GM23248 (cell line): ENCODE results near the gene CHST11. TPM values are rescaled to one million over a fixed set of nuclear protein-coding genes. Genes with fewer than 3 reads are reported as not detected.

ENCODE experiments used
- DNase-seq: peaks from one replicate; pipeline ENCODE4 v3.0.0-alpha.2; 2015
- H2AFZ ChIP-seq: fragments of 200-600 bp; sonication (generic); 2 replicates; pipeline ENCODE4 v1.6.1; 2016; ENCODE audit warnings: antibody characterized with exemption
- H3F3A ChIP-seq: fragments of 200-600 bp; sonication (generic); 2 replicates; pipeline ENCODE4 v1.6.1; 2016; ENCODE audit warnings: mild to moderate bottlenecking, antibody characterized with exemption, mixed run types; ENCODE audit not compliant: insufficient read depth
- H3K27ac ChIP-seq: fragments of 200-600 bp; sonication (generic); 2 replicates; pipeline ENCODE4 v1.5.1; 2016; ENCODE audit warnings: mild to moderate bottlenecking
- H3K27me3 ChIP-seq: fragments of 200-600 bp; sonication (generic); replicated peaks from 2 replicates; pipeline ENCODE4 v1.6.1; 2016; ENCODE audit warnings: mild to moderate bottlenecking; ENCODE audit not compliant: insufficient read depth
- H3K36me3 ChIP-seq: fragments of 200-600 bp; sonication (generic); 2 replicates; pipeline ENCODE4 v1.6.1; 2016; ENCODE audit warnings: low read depth, mild to moderate bottlenecking
- H3K4me1 ChIP-seq: fragments of 200-600 bp; sonication (generic); 2 replicates; pipeline ENCODE4 v1.6.1; 2016; ENCODE audit warnings: mild to moderate bottlenecking; ENCODE audit not compliant: insufficient read depth
- H3K4me2 ChIP-seq: fragments of 200-600 bp; sonication (generic); one replicate; pipeline ENCODE4 v1.6.1; 2016; ENCODE audit warnings: mild to moderate bottlenecking; ENCODE audit not compliant: unreplicated experiment
- H3K4me3 ChIP-seq: fragments of 200-600 bp; sonication (generic); 2 replicates; pipeline ENCODE4 v1.5.1; 2016; ENCODE audit warnings: mild to moderate bottlenecking
- H3K79me2 ChIP-seq: fragments of 200-600 bp; sonication (generic); 2 replicates; pipeline ENCODE4 v1.6.1; 2016; ENCODE audit warnings: mild to moderate bottlenecking; ENCODE audit not compliant: insufficient read depth
- H3K9ac ChIP-seq: fragments of 200-600 bp; sonication (generic); 2 replicates; pipeline ENCODE4 v1.6.1; 2016; ENCODE audit warnings: mild to moderate bottlenecking
- H3K9me2 ChIP-seq: fragments of 200-600 bp; sonication (generic); 2 replicates; pipeline ENCODE4 v1.6.1; 2016; ENCODE audit warnings: mixed run types, mild to moderate bottlenecking, moderate library complexity; ENCODE audit not compliant: insufficient read depth
- H3K9me3 ChIP-seq: fragments of 200-600 bp; sonication (generic); one replicate; pipeline ENCODE4 v1.6.1; 2017; ENCODE audit warnings: low read depth
- H4K20me1 ChIP-seq: fragments of 200-600 bp; sonication (generic); 2 replicates; pipeline ENCODE4 v1.6.0; 2016; ENCODE audit not compliant: insufficient read depth
- EZH2 ChIP-seq: fragments of 200-600 bp; sonication (generic); IDR thresholded peaks from 2 replicates; pipeline ENCODE4 v1.6.1; 2018; ENCODE audit warnings: antibody characterized with exemption, mild to moderate bottlenecking; ENCODE audit not compliant: insufficient read depth, poor library complexity, severe bottlenecking
- EZH2phosphoT487 ChIP-seq: fragments of 200-600 bp; sonication (generic); IDR thresholded peaks from 2 replicates; pipeline ENCODE4 v1.6.1; 2018; ENCODE audit warnings: antibody characterized with exemption, moderate library complexity, mild to moderate bottlenecking, low read depth; ENCODE audit not compliant: insufficient read depth
- WGBS, 2 experiments: methylation state at CpG; one replicate each; pipeline ENCODE4 v1.1.6; 2015 to 2017; ENCODE audit warnings: low lambda C conversion rate in 2 of 2, low coverage in 1 of 2; ENCODE audit errors: missing lambda C conversion rate in 2 of 2; 5-methylcytosine and 5-hydroxymethylcytosine counted together
- in situ Hi-C: fragments of 300-500 bp; cut with MboI; formaldehyde crosslinking; loops from 2 replicates; pipeline ENCODE4 v1.15.0; 2020
- polyA plus RNA-seq: library from polyadenylated mRNA; unstranded; fragments of >200 nt; fragmentation: Nextera tagmentation; extraction: Ambion mirVana; gene quantifications from 2 replicates; pipeline ENCODE4 v1.2.1, GENCODE V29; 2016
- total RNA-seq: library from RNA; depleted of rRNA; stranded (reverse); fragments of >200 nt; shearing (Covaris generic); gene quantifications from 2 replicates; pipeline ENCODE4 v1.2.3, GENCODE V29; 2014

Gene CHST11
- total and polyA plus RNA-seq, 2 experiments from 2014 or later, result 3.7 to 5.4 TPM

DNA sequence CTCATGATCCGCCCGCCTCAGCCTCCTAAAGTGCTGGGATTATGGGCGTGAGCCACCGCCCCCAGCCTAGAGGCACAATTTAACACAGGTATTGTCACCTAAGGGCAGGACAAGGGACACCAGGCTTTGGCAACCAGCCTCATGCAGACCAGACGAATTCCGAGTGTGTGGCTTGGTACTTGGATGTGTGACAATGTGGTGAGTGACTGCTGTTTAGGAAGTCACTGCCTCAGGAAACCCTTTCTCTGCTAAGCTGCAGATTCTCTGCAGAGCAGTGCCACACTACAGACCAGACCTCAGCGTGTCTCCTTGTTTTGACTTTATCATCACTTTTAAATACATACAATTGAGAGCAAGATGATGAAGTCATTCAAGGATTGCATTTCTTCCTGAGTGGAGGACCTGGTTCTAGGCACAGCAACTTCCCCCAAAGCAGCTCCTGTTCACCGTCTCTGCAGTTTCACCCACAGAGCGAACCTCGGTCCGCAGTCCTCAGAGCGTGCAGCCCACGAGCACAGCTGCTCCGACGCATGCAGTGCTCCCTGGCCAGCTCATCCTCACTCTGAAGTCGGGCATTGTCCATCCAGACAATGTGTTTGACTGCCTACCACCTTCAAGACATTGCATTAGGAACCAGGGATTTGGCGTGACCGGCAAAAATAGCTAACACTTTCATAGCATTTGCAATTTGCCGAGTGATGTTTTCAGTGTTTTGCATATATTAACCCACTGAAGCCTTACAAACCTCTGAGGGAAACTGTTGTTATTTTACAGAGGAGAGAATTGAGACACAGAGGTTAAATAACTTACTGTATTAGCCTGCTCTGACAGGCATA lies 235.2 kb downstream of the CHST11 start:
- no peaks in the 10 kb centered on the region for H3K27me3 ChIP-seq
- no peak for TF ChIP-seq EZH2phosphoT487
- TF ChIP-seq EZH2, result no peak
- H3F3A ChIP-seq, result peaks cover 28% of the 10 kb centered on the region
- no peak overlapping the region for H3K4me2 ChIP-seq
- H3K79me2 ChIP-seq, result no peaks in the 10 kb centered on the region
- in situ Hi-C loops, result no loop called here
- H3K27ac ChIP-seq, result no peak overlapping the region
- no peak overlapping the region for H3K4me3 ChIP-seq
- no peak for DNase-seq
- H3K36me3 ChIP-seq, result no peaks in the 10 kb centered on the region
- 91 to 92% methylated on average over 19 of the region's 19 CpGs for WGBS, 2 experiments
- H3K9me3 ChIP-seq, result no peaks in the 10 kb centered on the region
- H3K4me1 ChIP-seq, result peaks cover 31% of the 10 kb centered on the region
- H3K9ac ChIP-seq, result no peak overlapping the region
- H2AFZ ChIP-seq, result no peak overlapping the region
- H3K9me2 ChIP-seq, result no peaks in the 10 kb centered on the region
- no peaks in the 10 kb centered on the region for H4K20me1 ChIP-seq

DNA sequence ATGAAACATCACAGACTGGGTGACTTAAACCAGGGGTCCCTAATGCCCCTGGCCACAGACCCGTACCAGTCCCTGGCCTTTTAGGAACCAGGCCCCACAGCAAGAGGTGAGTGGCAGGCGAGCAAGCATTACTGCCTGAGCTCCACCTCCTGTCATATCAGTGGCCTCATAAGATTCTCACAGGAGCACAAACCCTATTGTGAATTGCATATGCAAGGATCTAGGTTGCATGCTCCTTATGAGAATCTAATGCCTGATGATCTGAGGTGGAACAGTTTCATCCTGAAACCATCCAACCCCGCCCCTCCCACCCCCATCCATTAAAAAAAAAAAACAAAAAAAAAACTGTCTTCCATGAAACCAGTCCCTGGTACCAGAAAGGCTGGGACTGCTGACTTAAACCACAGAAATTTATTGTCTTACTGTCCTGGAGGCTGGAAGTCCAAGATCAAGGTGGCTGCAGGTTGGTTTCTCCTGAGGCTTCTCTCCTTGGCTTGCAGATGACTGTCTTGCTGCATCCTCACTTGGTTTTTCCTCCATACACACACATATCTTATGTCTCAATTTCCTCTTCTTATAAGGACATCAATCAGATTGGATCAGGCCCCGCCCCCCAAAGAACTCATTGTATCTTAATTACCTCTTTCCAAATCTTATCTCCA lies 235.9 kb downstream of the CHST11 start:
- in situ Hi-C loops, result no loop called here
- H3F3A ChIP-seq, result peaks cover 29% of the 10 kb centered on the region
- TF ChIP-seq EZH2phosphoT487, result no peak
- TF ChIP-seq EZH2, result no peak
- H3K27ac ChIP-seq, result no peak overlapping the region
- no peaks in the 10 kb centered on the region for H3K79me2 ChIP-seq
- no peaks in the 10 kb centered on the region for H3K9me3 ChIP-seq
- no peak overlapping the region for H2AFZ ChIP-seq
- 64 to 73% methylated on average over 3 to 4 of the region's 4 CpGs for WGBS, 2 experiments
- H4K20me1 ChIP-seq, result no peaks in the 10 kb centered on the region
- H3K4me2 ChIP-seq, result no peak overlapping the region
- H3K4me3 ChIP-seq, result no peak overlapping the region
- H3K27me3 ChIP-seq, result no peaks in the 10 kb centered on the region
- no peaks in the 10 kb centered on the region for H3K9me2 ChIP-seq
- no peaks in the 10 kb centered on the region for H3K36me3 ChIP-seq
- DNase-seq, result no peak
- H3K9ac ChIP-seq, result no peak overlapping the region
- H3K4me1 ChIP-seq, result peaks cover 38% of the 10 kb centered on the region

GRCh38 chr12:104693493-104693892 lies 236.7 kb downstream of the CHST11 start:
- no peak overlapping the region for H3K9ac ChIP-seq
- no peak for TF ChIP-seq EZH2
- no peak for TF ChIP-seq EZH2phosphoT487
- H3F3A ChIP-seq, result peaks cover 35% of the 10 kb centered on the region
- no peaks in the 10 kb centered on the region for H3K36me3 ChIP-seq
- H3K9me3 ChIP-seq, result no peaks in the 10 kb centered on the region
- no peaks in the 10 kb centered on the region for H3K79me2 ChIP-seq
- DNase-seq, result no peak
- in situ Hi-C loops, result no loop called here
- no peak overlapping the region for H3K27ac ChIP-seq
- H2AFZ ChIP-seq, result no peak overlapping the region
- H3K4me2 ChIP-seq, result no peak overlapping the region
- H4K20me1 ChIP-seq, result no peaks in the 10 kb centered on the region
- no peak overlapping the region for H3K4me3 ChIP-seq
- no peaks in the 10 kb centered on the region for H3K9me2 ChIP-seq
- 88 to 96% methylated on average over 3 of the region's 3 CpGs for WGBS, 2 experiments
- H3K4me1 ChIP-seq, result peaks cover 45% of the 10 kb centered on the region
- no peaks in the 10 kb centered on the region for H3K27me3 ChIP-seq

DNA sequence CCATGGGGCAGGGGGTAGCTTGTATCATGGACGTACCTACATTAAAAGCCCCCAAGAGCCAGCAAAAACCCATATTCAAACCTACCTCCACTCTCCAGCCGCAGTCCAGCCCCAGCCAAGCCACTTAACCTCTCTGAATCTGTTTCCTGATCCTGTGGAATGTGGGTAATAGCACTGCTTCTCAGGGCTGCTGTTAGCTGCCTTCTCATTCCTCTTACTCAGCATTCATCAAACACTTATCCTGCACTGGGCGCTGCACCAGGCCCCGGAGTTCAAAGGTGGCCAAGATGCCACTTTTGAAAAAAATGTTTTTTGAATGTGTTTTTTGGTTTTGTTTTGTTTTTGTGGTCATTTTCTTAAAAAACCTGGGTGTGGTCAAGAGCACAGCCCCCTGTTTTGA lies 237.4 kb downstream of the CHST11 start:
- peak; percentile 68 for DNase-seq
- no peak for TF ChIP-seq EZH2
- no peak for TF ChIP-seq EZH2phosphoT487
- H3K9me2 ChIP-seq, result no peaks in the 10 kb centered on the region
- H3K27ac ChIP-seq, result peak overlapping the region; percentile 90
- no peak overlapping the region for H2AFZ ChIP-seq
- no peak overlapping the region for H3K4me3 ChIP-seq
- H4K20me1 ChIP-seq, result no peaks in the 10 kb centered on the region
- in situ Hi-C loops, result no loop called here
- 42 to 47% methylated on average over 4 of the region's 4 CpGs for WGBS, 2 experiments
- H3K9ac ChIP-seq, result peak overlapping the region; percentile 64; the same call in 1 of the 2 replicates
- peaks cover 52% of the 10 kb centered on the region for H3K4me1 ChIP-seq
- H3K79me2 ChIP-seq, result no peaks in the 10 kb centered on the region
- no peak overlapping the region for H3K4me2 ChIP-seq
- peaks cover 42% of the 10 kb centered on the region for H3F3A ChIP-seq
- H3K9me3 ChIP-seq, result no peaks in the 10 kb centered on the region
- no peaks in the 10 kb centered on the region for H3K27me3 ChIP-seq
- no peaks in the 10 kb centered on the region for H3K36me3 ChIP-seq
